NCI-H2107 treated with DMSO at 0.1 percent for 48 hours (cell line): ENCODE results near the gene MRPS2.

ENCODE experiments used
- DNase-seq: peaks from one replicate; lab custom pipeline; 2025; ENCODE audit not compliant: unreplicated experiment; lab: John Stamatoyannopoulos, UW

MRPS2 gene

GRCh38 chr9:135480071-135480939, 20.2 kb upstream of the MRPS2 start:
- DNase-seq: no peak

DNA sequence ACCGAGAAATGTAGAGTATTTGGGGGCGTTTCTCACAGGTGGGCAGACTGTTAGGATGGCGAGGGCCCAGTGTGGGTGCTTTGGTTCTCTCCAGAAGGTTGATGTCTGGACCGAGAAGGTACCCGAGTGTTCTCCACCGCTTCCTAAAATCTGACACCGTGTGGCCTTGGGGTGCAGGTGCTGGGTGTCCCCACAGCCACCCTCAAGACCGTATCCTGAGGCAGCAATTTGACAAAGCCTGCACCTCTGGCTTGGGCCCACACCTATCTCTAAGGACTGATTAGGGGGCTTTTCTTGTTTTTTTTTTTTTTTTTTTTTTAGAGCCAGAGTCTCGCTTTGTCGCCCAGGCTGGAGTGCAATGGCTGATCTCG, 19.6 kb upstream of the MRPS2 start:
- DNase-seq: no peak

- no peak for DNase-seq
Measured at GRCh38 chr9:135482015-135482754, 18.3 kb upstream of the MRPS2 start.

DNA sequence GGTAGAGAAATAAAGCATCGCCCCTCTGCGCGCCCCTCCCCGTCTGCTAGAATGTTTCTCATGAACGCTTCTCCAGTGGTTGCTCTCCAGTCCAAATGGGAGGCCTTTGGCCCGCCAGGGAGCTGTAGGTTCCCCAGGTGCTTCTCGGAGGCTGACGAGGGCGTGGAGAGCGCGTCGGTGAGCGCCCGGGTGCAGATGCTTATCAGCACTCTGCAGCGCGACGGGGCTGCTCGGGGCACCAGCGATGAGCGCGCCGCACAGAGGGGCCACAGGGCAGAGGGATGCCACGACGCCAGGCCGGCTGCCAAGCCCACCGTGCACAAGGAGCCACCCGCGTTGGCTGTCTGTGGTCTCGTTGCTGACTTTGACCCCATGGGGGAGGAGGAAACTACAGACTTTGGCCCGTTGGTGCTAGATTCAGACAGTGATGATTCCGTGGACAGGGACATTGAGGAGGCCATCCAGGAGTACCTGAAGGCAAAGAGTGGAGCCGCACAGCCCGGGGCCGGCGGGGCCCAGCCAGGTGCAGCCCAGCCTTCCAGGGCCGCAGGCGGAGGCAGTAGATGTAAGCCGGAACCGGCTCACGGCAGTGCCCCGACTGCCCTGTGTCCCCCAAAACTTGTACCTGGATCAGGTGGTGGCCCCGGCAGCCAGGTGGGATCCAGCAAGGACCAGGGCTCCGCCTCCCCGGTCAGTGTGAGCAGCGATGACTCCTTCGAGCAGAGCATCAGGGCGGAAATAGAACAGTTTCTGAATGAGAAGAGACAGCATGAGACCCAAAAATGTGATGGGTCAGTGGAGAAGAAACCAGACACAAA, 15.8 kb upstream of the MRPS2 start:
- no peak for DNase-seq

GRCh38 chr9:135485385-135485784, 15.1 kb upstream of the MRPS2 start:
- DNase-seq: no peak

GRCh38 chr9:135485832-135486231, 14.7 kb upstream of the MRPS2 start:
- no peak for DNase-seq

- DNase-seq: no peak
Measured at GRCh38 chr9:135486267-135487065, 14.0 kb upstream of the MRPS2 start.

- DNase-seq: no peak
Measured at GRCh38 chr9:135487281-135488012, 13.0 kb upstream of the MRPS2 start.

DNA sequence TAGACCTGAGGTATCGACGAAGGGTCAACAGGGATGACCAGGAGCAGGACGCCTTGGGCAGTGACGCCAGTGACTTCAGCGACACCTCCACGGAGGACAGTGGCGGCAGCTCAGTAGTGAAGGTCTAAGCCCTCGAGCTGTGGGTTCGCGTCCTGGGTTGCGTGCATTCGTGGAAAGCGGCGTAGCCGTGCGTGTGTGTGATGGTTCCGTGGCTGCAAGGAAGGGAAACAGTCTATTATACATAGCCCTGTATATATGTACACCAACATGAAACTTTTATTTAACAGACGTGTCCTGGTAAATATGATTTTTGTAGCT, 12.5 kb upstream of the MRPS2 start:
- no peak for DNase-seq

- DNase-seq: no peak
Measured at GRCh38 chr9:135488527-135488926, 12.0 kb upstream of the MRPS2 start.

DNA sequence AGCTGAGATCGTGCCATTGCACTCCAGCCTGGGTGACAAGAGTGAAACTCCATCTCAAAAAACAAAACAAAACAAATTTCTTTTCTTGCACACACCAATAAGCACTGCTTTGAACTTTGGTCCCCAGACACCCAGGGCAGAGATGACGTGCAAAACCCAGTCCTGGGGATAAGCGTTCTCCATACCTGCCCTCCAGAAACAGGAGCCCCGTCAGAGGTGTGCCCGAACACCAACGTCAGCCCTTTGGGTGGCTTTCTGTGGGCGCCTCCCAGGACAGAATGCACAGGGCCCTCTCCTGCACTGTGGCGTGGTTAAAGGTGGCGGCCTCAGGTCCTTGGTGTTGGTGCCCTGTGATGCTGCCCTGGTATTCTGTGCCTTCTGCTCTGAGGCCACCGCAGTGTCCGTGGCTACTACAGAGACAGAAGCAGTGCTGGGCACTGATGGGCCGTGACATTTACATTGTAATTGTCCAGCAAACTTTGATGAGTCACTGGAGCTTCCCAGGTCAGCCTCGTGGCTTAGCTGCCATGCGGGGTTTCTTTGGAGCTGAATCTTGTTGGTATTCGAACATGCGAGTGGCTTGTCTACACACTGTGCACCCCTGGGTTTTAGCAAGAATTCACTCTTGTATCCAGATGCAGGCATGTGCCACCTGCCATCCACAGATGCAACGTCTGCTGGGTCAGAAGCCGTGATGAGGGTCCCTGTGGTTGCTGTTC, 11.1 kb upstream of the MRPS2 start:
- DNase-seq: no peak

DNA sequence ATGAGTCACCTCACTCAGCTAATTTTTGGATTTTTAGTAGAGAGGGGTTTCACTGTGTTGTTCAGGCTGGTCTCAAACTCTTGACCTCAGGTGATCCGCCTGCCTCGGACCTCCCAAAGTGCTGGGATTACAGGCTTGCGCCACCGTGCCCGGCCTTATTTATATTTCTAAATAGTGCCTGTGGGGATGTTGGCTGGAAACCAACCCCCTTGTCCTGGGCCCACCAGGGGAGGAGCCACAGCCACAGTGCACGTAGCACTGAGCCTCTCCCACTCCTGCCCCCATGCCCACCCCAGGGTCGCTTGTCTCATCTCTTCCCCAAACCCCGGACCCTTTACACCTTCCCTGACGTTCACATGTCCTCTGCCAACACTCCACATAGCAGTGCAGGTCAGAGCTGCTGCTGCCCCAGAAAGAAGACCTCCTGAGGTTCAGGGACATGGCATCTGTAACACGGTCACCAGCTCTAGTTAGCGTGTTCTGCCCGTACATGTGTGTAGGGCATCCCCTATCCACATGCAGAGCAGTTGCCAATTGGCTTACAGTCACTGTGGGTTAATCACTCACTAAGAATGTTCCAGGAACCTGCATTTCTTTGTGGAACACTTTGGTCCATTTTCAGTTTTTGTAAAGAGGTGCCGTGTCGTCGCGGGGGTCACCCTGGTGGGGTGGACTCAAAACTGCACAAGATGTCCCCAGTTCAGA, 10.2 kb upstream of the MRPS2 start:
- DNase-seq: no peak

DNA sequence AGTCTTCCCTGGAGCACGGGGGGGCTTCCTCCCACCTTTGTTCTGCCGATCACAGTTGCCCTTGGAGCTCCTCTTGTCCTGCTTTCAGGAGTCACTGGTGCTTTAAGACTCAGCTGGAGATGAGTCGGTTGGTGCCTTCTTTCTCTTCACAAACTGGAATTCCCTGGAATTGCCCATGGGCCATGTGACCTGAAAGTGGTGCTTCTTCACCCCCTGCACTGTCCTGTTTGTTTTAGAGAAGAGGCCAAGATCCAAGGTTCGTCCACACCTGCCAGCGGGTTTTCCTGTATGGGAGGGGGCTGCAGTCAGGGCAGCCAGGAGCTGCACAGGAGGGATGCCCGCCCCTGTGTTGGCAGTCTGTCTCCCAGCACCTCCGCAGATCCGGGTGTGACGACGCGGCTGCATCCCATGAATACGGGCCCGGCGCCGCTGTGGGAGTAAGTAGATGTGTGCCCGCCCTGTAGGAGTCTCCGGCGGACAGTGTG, 9.5 kb upstream of the MRPS2 start:
- no peak for DNase-seq

GRCh38 chr9:135491764-135492163, 8.7 kb upstream of the MRPS2 start:
- no peak for DNase-seq

DNA sequence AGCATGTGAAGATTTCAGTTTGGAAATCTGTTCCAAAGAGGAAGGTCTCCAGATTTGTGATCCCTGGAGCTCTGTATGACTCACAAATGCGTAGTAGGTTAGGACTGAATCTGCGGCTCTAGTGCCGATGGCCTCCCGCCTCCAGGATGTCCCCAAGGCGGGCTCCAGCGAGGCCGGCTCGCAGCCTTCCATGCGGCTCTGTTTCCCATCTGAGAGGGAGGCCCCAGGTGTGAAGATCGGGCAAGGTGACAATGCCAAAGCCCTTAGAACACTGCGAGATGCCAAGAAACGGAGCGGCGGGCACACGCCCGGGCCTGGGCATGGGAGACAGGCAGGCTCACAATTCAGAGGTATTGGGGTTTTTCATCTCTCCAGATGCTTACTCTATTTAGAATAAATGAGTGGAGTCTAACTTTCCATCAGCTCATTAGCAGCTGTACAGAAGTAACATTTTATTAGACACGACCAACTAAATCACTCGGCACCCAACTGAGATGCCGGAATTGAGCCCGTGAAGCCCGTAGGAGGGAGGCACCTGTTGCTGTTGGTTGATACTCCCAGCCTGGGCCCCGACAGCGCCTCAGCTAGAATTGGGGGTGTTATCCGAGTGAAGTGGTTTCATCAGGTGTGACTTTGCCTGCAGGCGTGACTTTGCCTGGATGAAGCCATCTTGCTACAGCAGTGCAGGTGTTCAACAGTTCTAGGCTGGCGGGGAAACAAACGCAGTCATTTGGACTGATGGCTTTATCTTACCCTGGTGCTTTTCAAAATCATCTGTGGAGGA, 7.4 kb upstream of the MRPS2 start:
- peak; percentile 44 for DNase-seq

DNA sequence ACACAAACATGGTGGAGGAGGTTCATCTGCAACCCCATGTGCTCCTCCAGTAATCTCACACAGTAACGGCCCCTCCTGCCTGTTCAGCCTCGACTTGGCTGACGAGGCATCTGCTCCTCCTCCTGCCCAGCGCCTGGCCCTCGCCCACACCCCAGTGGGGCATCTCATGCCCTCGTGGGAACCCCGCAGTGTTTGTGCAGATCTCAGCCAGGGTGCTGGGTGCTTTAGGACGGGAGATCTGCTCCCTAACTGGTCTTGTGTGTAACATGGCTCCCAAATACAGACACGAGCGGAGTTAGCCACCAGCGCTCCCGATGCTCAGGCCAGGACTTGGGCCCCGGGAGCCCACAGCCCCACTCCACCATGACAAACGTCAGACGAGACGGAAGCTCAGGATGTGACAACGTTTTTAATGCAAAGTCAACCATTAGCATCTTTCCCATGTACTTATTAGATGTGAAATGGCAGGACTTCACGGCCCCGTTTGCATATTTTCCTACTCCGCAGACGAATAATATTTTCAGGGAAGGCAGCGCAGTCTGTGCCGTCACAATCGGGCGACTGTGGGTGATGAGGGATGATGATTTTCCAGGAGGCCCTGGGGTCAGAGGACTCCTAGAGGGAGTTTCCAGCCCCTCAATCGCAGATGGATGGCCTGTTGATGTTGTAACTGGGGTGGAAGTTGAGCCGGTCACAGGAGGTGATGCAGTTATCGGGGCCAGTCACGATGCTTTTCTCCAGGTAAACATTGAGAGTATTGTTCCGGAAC, 5.5 kb upstream of the MRPS2 start:
- no peak for DNase-seq

DNA sequence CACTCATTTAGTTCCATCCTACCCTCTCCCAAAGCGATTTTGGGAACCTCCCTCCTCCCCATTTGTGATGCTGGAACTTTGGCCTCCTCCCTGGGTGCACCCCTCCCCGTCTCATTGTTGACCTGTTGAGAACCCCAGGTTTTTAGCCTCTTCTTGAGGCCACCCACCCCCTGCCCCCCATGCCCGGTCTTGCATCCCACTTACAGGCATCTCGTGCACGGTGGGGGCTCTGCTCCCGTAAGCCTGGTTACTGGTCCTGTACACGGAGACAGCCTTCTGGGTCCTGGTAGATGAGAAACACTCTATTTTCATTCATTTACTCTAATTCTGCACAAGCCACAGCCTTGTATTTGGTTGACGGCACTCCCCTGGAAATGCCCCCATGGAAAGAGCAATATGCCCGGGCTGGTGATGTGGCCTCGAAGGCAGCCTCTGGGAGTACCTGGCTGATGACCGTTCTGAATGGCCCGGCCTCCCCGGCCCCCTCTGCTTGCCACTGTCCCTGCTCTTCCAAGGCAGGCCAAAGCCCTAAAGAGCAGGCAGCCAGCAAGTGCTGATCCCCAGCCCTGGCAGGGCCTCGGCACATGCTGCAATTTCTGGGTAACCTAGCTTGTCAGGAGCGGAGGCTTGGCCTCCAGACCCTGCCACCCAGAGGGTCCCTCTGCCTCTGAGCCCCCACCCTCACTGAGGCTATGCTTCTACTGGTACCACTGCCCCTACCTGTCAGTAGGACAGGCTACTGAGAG, 1.9 kb upstream of the MRPS2 start:
- no peak for DNase-seq
